GM19438 (cell line): ENCODE results near the gene GTF2A1L.
"Not testable (repeated sequence)": the region's sequence is repeated elsewhere in the genome, so short reads cannot be mapped to it uniquely, and the experiment has no call there.

Experiments
- ATAC-seq: cut with Tn5 transposase; IDR thresholded peaks from one replicate; pipeline ENCODE4 v1.9.1; 2021; ENCODE audit warnings: low read depth; ENCODE audit not compliant: unreplicated experiment

Gene GTF2A1L

DNA sequence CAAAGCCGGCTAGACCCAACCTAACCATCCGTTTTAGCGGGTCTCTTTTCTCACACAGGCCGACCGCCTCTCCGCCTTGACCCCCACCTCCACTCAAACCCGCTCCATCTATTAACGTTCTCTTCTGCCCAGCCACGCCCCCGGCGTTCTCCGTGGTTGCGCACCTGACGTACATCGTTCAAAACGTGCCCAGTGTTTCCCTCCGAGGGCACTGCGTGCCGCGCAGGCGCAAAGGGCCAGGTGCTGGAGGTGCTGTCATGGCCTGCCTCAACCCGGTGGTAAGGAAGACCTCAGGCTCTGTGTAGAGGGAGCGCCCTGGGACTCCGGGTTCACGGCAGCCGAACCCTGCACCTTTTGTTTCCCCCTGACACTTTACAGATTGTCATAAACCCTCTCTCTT lies at the start of gene GTF2A1L:
GTF2A1L (plus strand) TSS at position 239 of the 400 bp plus-strand sequence; CDS start at position 258, 19 bp downstream.
- no peak for ATAC-seq

DNA sequence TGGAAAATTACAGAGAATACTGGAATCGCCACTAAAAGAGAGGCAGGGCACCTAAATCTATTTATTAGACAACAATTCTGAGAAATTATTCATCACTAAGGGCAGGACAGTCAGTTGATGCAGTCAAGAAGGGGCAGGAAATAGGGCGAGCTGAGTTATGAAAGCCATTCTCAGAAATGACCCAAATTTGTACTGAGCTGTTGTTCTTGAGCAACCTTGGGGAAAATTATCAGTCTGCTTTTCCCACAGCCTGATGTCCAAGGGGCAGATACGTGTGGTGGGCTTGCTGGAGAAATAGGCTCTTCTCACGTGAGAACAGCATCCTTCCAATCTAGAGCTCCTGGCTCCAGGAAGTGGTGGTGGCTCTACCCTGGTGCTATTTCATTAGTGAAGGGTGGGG lies 49.1 kb upstream of the GTF2A1L start:
- ATAC-seq = no peak

DNA sequence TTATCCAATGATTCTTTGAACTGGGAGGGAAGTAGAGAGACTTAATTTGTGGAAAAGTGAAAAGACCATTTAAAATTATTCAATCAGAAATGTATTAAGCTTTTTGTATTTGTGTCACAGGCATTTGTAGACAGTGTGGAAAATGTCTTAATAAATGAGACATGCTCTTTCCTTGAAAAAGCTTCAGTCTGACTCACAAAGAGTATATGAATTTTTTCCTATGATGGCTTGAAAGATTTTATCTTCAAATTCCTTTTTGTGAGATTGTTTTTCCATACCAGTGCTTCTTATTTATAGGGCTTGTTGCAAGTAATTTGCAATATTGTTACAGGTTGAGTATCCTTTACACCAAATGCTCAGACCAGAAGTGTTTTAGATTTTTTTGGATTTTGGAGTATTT lies 48.2 kb upstream of the GTF2A1L start:
- no peak for ATAC-seq

GRCh38 chr2:48572816-48573215 lies 44.8 kb upstream of the GTF2A1L start:
- ATAC-seq = no peak

- no peak for ATAC-seq
Measured at GRCh38 chr2:48574353-48575287, 43.0 kb upstream of the GTF2A1L start.

DNA sequence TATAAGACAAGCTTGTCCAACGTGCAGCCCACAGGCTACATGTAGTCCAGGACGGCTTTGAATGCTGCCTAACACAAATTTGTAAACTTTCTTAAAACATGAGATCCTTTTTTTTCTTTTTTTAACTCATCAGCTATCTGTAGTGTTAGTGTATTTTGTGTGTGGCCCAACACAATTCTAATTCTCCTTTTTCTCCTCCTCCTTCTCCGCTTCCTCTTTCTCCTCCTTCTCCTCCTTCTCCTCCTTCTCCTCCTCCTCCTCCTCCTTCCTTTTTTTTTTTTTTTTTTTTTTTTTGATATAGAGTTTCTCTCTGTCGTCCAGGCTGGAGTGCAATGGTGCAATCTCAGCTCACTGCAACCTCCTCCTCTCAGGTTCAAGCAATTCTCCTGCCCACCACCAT lies 39.3 kb upstream of the GTF2A1L start:
- no peak for ATAC-seq

DNA sequence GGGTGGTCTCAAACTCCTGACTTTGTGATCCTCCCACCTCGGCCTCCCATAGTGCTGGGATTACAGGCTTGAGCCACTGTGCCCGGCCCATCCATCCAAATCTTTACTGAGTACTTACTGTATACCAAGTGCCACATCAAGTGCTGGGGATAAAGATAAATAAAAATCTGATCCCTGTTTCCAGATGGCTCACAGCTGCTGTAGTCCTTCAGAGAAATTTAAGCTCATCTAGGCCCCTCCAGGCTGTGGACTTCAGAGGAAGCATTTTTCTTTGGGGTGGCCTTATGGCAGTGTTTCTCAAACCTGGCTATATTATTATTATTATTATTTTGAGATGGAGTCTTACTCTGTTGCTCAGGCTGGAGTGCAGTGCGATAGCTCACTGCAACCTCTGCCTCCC lies 33.7 kb upstream of the GTF2A1L start:
- no peak for ATAC-seq

DNA sequence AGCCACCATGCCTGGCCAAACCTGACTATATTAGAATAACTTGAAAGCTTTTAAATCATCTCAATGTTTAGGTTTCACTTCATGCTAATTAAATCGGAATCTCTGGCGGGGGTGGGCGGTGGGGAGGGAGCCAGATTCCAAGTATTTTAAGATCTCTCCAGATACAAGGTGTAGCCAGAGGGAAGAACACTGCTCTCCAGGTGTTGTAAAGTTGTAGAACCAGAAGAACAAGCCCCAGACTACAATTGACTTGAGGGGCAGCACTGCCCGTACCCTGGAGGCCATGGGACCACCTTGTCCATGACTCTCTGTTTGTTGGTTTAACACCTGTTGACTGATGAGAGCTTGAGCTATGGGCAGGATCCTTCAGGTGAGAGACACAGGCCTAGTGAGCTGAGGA lies 33.1 kb upstream of the GTF2A1L start:
- no peak for ATAC-seq

DNA sequence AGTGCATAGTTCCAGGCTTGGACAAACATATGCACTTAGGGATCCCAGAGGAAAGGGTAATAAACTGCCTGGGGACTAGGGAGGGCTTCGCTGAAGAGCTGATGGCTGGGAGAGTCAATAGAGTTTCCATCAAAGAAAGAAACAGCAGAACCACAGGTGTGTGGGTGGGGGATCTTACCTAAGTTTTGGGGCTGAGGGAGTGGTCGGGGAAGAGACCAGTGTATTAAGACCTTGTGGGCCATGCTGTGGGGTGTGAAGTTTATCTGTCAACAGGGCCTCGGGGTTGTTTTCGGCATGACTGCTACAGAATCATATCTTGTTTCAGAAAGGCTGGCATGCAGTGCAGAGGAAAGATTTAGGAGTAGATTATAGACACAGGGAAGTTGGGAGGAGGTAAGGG lies 31.2 kb upstream of the GTF2A1L start:
- no peak for ATAC-seq

GRCh38 chr2:48587560-48587959 lies 30.1 kb upstream of the GTF2A1L start:
- no peak for ATAC-seq

- no peak for ATAC-seq
Measured at GRCh38 chr2:48587961-48588360, 29.7 kb upstream of the GTF2A1L start.

GRCh38 chr2:48588745-48589144 lies 28.9 kb upstream of the GTF2A1L start:
- ATAC-seq = no peak

DNA sequence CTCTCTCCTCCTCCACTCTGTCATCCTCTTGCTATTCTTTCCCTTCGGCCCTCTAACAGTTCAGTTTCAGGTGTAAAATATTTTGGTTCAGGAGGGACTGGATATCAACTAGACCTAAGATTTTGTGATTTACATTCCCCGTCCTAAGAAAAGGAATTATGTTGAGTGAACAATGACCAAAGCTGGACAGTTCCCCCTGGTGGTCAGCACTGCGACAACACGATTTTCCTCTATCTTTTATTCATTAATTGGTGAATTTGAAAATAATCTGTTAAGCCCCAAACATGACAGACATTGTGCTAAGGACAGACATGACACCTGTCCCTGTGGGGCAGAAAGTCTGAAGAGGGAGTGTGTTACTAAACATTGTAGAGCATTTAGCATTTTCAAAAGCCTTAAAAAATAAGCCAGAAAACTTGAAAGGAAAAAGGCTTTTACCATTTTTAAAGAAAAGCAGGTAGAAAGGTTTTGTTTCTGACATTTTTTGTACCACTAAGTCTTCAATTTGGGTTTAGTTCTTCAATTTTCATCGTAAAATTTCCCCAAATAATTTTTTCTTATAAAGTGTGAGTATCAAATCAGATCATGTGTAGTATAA lies 28.4 kb upstream of the GTF2A1L start:
- ATAC-seq = no peak

DNA sequence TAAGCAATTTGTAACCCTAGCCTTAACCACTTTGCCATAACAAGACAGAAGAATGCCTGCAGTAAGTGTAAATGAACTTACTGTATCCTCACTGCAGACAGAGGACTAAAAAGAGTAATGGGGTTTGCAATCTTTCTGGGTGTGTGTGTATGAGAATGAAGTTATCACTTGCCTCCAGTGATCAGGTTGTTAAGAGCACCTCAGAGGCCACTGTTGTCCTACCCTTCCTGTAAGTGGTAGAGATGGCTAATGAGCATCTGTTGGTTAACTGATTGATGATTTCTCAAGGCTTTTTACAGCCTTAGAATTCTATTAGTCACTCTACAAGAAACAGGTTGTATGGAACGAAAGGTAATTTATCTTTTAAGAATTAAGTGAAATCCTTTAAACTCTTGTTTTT lies 27.6 kb upstream of the GTF2A1L start:
- no peak for ATAC-seq

GRCh38 chr2:48592067-48592466 lies 25.6 kb upstream of the GTF2A1L start:
- ATAC-seq = no peak

GRCh38 chr2:48596751-48597150 lies 20.9 kb upstream of the GTF2A1L start:
- not testable (repeated sequence) for ATAC-seq

DNA sequence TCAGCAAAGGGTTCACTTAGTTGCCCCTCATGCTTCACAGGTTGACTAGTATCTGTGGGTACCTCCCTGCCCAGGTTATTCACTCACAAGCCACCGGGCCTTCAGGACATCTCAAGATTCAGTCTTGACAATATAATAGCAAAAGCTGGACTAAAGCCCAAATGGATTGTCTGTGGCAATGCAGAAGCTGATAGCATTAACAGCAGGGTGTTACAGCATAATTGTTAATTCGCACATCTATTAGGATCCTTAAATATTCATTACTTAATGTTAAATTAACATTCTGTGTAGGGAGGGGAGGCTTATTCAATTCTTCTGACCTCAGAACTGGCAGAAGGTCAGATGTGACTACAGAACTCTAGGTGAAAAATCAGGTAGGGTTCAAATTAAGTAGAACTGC lies 20.2 kb upstream of the GTF2A1L start:
- no peak for ATAC-seq

DNA sequence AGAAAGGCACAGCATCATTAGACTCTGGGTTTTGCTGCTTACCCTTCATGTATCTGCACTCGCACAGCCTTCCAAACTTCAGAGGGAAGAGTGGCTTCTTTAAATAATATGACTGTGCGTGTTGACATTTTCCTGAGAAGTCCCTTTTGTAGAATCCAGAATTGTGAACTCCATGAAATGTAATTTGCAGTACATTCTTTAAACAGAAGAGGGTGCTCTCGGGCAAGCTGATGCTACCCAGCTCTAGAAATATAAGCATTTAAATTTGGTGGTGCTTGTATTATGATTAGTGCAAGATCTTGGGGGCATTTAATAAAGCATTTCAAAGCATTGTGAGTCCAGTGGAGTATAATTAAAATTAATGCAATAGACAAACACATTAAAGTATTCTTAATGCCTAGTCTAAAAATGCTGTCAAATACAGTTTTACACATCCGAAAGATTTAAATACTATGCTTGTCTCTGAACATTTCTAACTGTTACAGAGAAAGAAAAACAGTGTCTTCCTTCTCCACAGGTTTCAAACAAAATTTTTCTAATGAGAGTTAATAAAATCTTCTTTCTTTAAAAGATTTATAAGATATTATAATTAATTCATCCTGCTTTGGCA lies 17.3 kb upstream of the GTF2A1L start:
- no peak for ATAC-seq

DNA sequence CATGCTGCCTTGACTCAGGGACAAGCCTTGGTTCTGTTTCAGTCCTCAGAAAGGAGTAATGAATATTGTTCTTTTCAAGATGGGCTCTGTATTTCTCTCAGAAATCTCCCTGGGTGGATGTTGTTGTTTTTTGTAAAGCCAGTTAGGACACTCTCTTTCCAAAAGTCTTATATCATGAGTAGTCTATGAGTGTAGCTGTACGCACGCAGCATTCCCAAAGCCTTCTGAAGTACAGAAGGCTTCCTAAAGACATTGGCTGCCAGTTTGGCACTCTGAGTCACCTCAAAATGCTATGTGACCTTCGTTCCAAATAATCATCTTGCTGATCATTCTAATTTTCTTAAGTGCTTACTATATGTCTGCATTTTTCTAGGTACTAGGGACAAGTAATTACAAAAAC lies 16.7 kb upstream of the GTF2A1L start:
- ATAC-seq = no peak

GRCh38 chr2:48601349-48601748 lies 16.3 kb upstream of the GTF2A1L start:
- ATAC-seq = no peak

DNA sequence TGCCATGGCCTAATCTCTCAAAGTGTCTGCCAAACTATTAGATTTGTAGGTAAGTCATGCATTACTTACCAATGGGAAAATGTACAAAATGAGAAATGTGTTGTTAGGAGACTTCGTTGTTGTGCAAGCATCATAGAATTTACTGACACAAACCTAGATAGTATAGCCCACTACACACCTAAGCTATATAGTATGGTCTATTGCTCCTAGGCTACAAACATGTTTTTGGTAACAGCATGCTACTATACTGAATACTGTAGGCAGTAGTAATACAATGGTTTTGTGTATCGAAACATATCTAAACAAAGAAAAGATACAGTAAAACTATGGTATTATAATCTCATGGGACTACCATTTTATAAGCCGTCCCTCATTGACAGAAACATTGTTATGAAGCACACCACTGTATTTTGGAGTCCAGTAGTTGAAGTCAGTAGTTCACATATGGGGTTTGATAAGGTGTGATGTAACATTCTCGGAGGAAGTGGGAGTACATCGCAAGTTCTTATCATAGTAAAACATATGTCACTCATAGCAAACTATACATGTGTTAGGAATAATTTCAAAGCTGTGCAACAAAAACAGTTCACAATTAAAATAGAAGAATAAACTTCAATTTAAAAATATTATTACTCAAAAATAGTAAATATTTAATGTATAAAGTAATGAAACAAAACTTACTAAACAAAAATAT lies 12.0 kb upstream of the GTF2A1L start:
- ATAC-seq = no peak
